Prostate gland (tissue), 2 donors: ENCODE results near the gene MRPL58.

ENCODE experiments used
- CTCF ChIP-seq, 4 experiments: fragments of 200-600 bp in 2 of 4; fragments of 450-650 bp in 2 of 4; sonication (generic) in 2 of 4; IDR thresholded peaks; 1 replicate in 3 of 4; 2 replicates in 1 of 4; pipeline ENCODE4 v1.5.1; 2016 to 2019; ENCODE audit warnings: antibody characterized with exemption in 4 of 4, mild to moderate bottlenecking in 2 of 4, moderate library complexity in 2 of 4
- POLR2A ChIP-seq: fragments of 450-650 bp; IDR thresholded peaks from one replicate; pipeline ENCODE4 v1.6.1; 2016; ENCODE audit warnings: antibody characterized with exemption, mild to moderate bottlenecking
- POLR2AphosphoS5 ChIP-seq: sonication (generic); formaldehyde crosslinking; IDR thresholded peaks from one replicate; pipeline ENCODE4 v1.6.1; 2017; ENCODE audit warnings: antibody characterized with exemption

- peak in 2 of 4 experiments; percentile 39 to 59 for TF ChIP-seq CTCF (IDR thresholded peaks at IDR 0.05)
- TF ChIP-seq POLR2A = no peak
- no peak for TF ChIP-seq POLR2AphosphoS5
Observed at GRCh38 chr17:75069783-75070182, 57.3 kb downstream of the MRPL58 start.
